Measurements from ENCODE around the gene ZNF521. TPM values are rescaled to one million over a fixed set of nuclear protein-coding genes. Genes with fewer than 3 reads are reported as not detected.

The ZNF521 gene
- total RNA-seq, 2 donors from 2014 or later: 3.8 to 5.3 TPM

GRCh38 chr18:25112821-25113434 is 239.0 kb downstream of the ZNF521 start:
- H3K36me3 ChIP-seq: no peaks in the 10 kb centered on the region
- no peak overlapping the region for H3K27ac ChIP-seq
- H3K4me1 ChIP-seq: no peaks in the 10 kb centered on the region
- no peak overlapping the region for H3K9ac ChIP-seq (ENCODE audit: low read depth in 2 of 2, low read length in 2 of 2)
- no peaks in the 10 kb centered on the region for H3K9me3 ChIP-seq
- H3K27me3 ChIP-seq: no peaks in the 10 kb centered on the region
- no peak for TF ChIP-seq CTCF (IDR thresholded peaks at IDR 0.05)
- no peak for DNase-seq
- intact Hi-C loops (cut with DNase I): no loop called here
- H3K4me3 ChIP-seq: no peak overlapping the region

GRCh38 chr18:25111377-25112288 is 240.3 kb downstream of the ZNF521 start:
- TF ChIP-seq CTCF (IDR thresholded peaks at IDR 0.05): no peak

GRCh38 chr18:25109484-25109883 is 242.5 kb downstream of the ZNF521 start:
- no peak overlapping the region for H3K4me3 ChIP-seq
- H3K36me3 ChIP-seq: no peaks in the 10 kb centered on the region
- intact Hi-C loops (cut with DNase I): no loop called here
- H3K9ac ChIP-seq (ENCODE audit: low read depth in 2 of 2, low read length in 2 of 2): no peak overlapping the region
- H3K27me3 ChIP-seq: no peaks in the 10 kb centered on the region
- no peak for TF ChIP-seq CTCF (IDR thresholded peaks at IDR 0.05)
- H3K27ac ChIP-seq: no peak overlapping the region
- H3K9me3 ChIP-seq: no peaks in the 10 kb centered on the region
- H3K4me1 ChIP-seq: no peaks in the 10 kb centered on the region
- DNase-seq: no peak

More at GRCh38 chr18:25111377-25112288, 240.3 kb downstream of the ZNF521 start:
- H3K9me3 ChIP-seq: no peaks in the 10 kb centered on the region
- no peak overlapping the region for H3K4me3 ChIP-seq
- no peak for DNase-seq
- intact Hi-C loops (cut with DNase I): no loop called here
- no peak overlapping the region for H3K27ac ChIP-seq
- H3K4me1 ChIP-seq: no peaks in the 10 kb centered on the region
- no peaks in the 10 kb centered on the region for H3K36me3 ChIP-seq
- H3K27me3 ChIP-seq: no peaks in the 10 kb centered on the region
- no peak overlapping the region for H3K9ac ChIP-seq (ENCODE audit: low read depth in 2 of 2, low read length in 2 of 2)

GRCh38 chr18:25103468-25104155 is 248.4 kb downstream of the ZNF521 start:
- Histone ChIP-seq H3K4me1 (no peaks in the 10 kb centered on the region), H3K9ac (ENCODE audit: low read depth in 2 of 2, low read length in 2 of 2) (no peak overlapping the region), H3K4me3 (no peak overlapping the region), H3K27ac (no peak overlapping the region), H3K36me3 (no peaks in the 10 kb centered on the region), H3K9me3 (no peaks in the 10 kb centered on the region), H3K27me3 (no peaks in the 10 kb centered on the region)
- no peak for DNase-seq
- no peak for TF ChIP-seq CTCF (IDR thresholded peaks at IDR 0.05)
- intact Hi-C loops (cut with DNase I): no loop called here

GRCh38 chr18:25102662-25103061 is 249.3 kb downstream of the ZNF521 start:
- no peak overlapping the region for H3K9ac ChIP-seq (ENCODE audit: low read depth in 2 of 2, low read length in 2 of 2)
- intact Hi-C loops (cut with DNase I): no loop called here
- H3K27me3 ChIP-seq: no peaks in the 10 kb centered on the region
- no peaks in the 10 kb centered on the region for H3K36me3 ChIP-seq
- no peaks in the 10 kb centered on the region for H3K4me1 ChIP-seq
- no peaks in the 10 kb centered on the region for H3K9me3 ChIP-seq
- no peak for TF ChIP-seq CTCF (IDR thresholded peaks at IDR 0.05)
- H3K27ac ChIP-seq: no peak overlapping the region
- no peak overlapping the region for H3K4me3 ChIP-seq
- DNase-seq: no peak

Data from colonic mucosa (tissue), 4 donors.